ENCODE data around the gene HSPG2.
"Not testable (repeated sequence)": the region's sequence is repeated elsewhere in the genome, so short reads cannot be mapped to it uniquely, and the experiment has no call there.

GRCh38 chr1:21978209-21978608, 41.1 kb upstream of the HSPG2 start:
- not testable (repeated sequence) for TF ChIP-seq CTCF (conservative IDR thresholded peaks at IDR 0.05; ENCODE audit: low read length); EZH2phosphoT487 (IDR thresholded peaks at IDR 0.05; ENCODE audit: borderline replicate concordance, low read depth, low read length)
